ENCODE results near the gene CFAP53. TPM values are rescaled to one million over a fixed set of nuclear protein-coding genes. Genes with fewer than 3 reads are reported as not detected.

The CFAP53 gene
- polyA plus RNA-seq, 3 donors = 0.04 to 0.64 TPM; not detected in 1

- no peak overlapping the region for H3K27ac ChIP-seq (ENCODE audit: low read depth, low read length)
- 20 to 22% (median 22%) methylated on average over 24 of the region's 24 CpGs for WGBS, 3 donors
Observed at GRCh38 chr18:50203801-50204604, 62.3 kb downstream of the CFAP53 start.

GRCh38 chr18:50201476-50202018, 64.7 kb downstream of the CFAP53 start:
- no peak overlapping the region for H3K27ac ChIP-seq (ENCODE audit: low read depth, low read length)
- 55 to 63% (median 58%) methylated on average over 1 of the region's 1 CpG for WGBS, 3 donors

- WGBS, 3 donors = 47 to 86% (median 79%) methylated on average over 1 of the region's 1 CpG
- no peak overlapping the region for H3K27ac ChIP-seq (ENCODE audit: low read depth, low read length)
Observed at GRCh38 chr18:50199921-50200320, 66.4 kb downstream of the CFAP53 start.

GRCh38 chr18:50199346-50199855, 66.9 kb downstream of the CFAP53 start:
- 60 to 81% (median 71%) methylated on average over 5 of the region's 5 CpGs for WGBS, 3 donors
- H3K27ac ChIP-seq (ENCODE audit: low read depth, low read length) = no peak overlapping the region

- no peak overlapping the region for H3K27ac ChIP-seq (ENCODE audit: low read depth, low read length)
- 90 to 95% (median 95%) methylated on average over 3 of the region's 3 CpGs for WGBS, 3 donors
Observed at GRCh38 chr18:50196261-50196660, 70.0 kb downstream of the CFAP53 start.

- no peak overlapping the region for H3K27ac ChIP-seq (ENCODE audit: low read depth, low read length)
- WGBS, 3 donors = 33 to 41% (median 39%) methylated on average over 10 of the region's 10 CpGs
Observed at GRCh38 chr18:50195689-50196088, 70.6 kb downstream of the CFAP53 start.

- 1 to 2% (median 1%) methylated on average over 80 to 115 of the region's 115 CpGs for WGBS, 3 donors
- H3K27ac ChIP-seq (ENCODE audit: low read depth, low read length) = no peak within 1 kb of the TSS
Observed at GRCh38 chr18:50194631-50195532, 71.4 kb downstream of the CFAP53 start, which contains the start of gene MYO5B. Gene MYO5B (minus strand): TSS chr18:50195147. CDS start chr18:50194793, 354 bp downstream.

GRCh38 chr18:50193796-50194630, 72.3 kb downstream of the CFAP53 start:
- H3K27ac ChIP-seq (ENCODE audit: low read depth, low read length) = no peak overlapping the region
- 1 to 2% (median 2%) methylated on average over 61 to 68 of the region's 68 CpGs for WGBS, 3 donors

GRCh38 chr18:50192995-50193795, 73.1 kb downstream of the CFAP53 start:
- H3K27ac ChIP-seq (ENCODE audit: low read depth, low read length) = no peak overlapping the region
- WGBS, 3 donors = 6 to 11% (median 10%) methylated on average over 31 of the region's 31 CpGs

GRCh38 chr18:50190926-50191325, 75.4 kb downstream of the CFAP53 start:
- 60 to 70% (median 67%) methylated on average over 1 of the region's 1 CpG for WGBS, 3 donors
- no peak overlapping the region for H3K27ac ChIP-seq (ENCODE audit: low read depth, low read length)

- 62 to 82% (median 65%) methylated on average over 1 of the region's 1 CpG for WGBS, 3 donors
- no peak overlapping the region for H3K27ac ChIP-seq (ENCODE audit: low read depth, low read length)
Observed at GRCh38 chr18:50190236-50190635, 76.1 kb downstream of the CFAP53 start.

- no peak overlapping the region for H3K27ac ChIP-seq (ENCODE audit: low read depth, low read length)
- 63 to 96% (median 64%) methylated on average over 1 of the region's 1 CpG for WGBS, 3 donors
Observed at GRCh38 chr18:50189160-50189559, 77.1 kb downstream of the CFAP53 start.

GRCh38 chr18:50188652-50189051, 77.6 kb downstream of the CFAP53 start:
- no peak overlapping the region for H3K27ac ChIP-seq (ENCODE audit: low read depth, low read length)
- WGBS, 3 donors = 83 to 96% (median 92%) methylated on average over 6 of the region's 6 CpGs

GRCh38 chr18:50187659-50188058, 78.6 kb downstream of the CFAP53 start:
- 91 to 95% (median 95%) methylated on average over 3 of the region's 3 CpGs for WGBS, 3 donors
- H3K27ac ChIP-seq (ENCODE audit: low read depth, low read length) = no peak overlapping the region

GRCh38 chr18:50186385-50186784, 79.9 kb downstream of the CFAP53 start:
- no peak overlapping the region for H3K27ac ChIP-seq (ENCODE audit: low read depth, low read length)
- 75 to 96% (median 88%) methylated on average over 1 of the region's 1 CpG for WGBS, 3 donors

- H3K27ac ChIP-seq (ENCODE audit: low read depth, low read length) = no peak overlapping the region
- 75 to 88% (median 81%) methylated on average over 5 of the region's 5 CpGs for WGBS, 3 donors
Observed at GRCh38 chr18:50183556-50183955, 82.7 kb downstream of the CFAP53 start.

- WGBS, 3 donors = 20 to 53% (median 36%) methylated on average over 1 of the region's 1 CpG
Observed at GRCh38 chr18:50182511-50182910, 83.8 kb downstream of the CFAP53 start.

More at GRCh38 chr18:50182511-50182910, 83.8 kb downstream of the CFAP53 start:
- no peak overlapping the region for H3K27ac ChIP-seq (ENCODE audit: low read depth, low read length)

All from adipose tissue (tissue), 3 donors.